ENCODE results near the gene DALRD3. TPM values are rescaled to one million over a fixed set of nuclear protein-coding genes. Genes with fewer than 3 reads are reported as not detected.

Gene DALRD3
- total and polyA plus RNA-seq, 4 donors: 7.9 to 10.6 (median 9.3) TPM

Small RNA genes within 50 kb of the gene (small RNA-seq; reads per million reads assigned to genes)
- gene MIR191 (3,130 reads per million, percentile 100 among the genes with 10 or more reads in this experiment), gene MIR425 (87.0 reads per million, percentile 97 among the genes with 10 or more reads in this experiment)

Other genes starting within 250 kb of the DALRD3 start
- gene PRKAR2A, start 170.7 kb downstream of the DALRD3 start, total RNA-seq: 10 to 100 TPM; 14.9 to 28.5 TPM
- 10 to 100 TPM; 12.1 to 12.8 TPM for gene PRKAR2A, start 170.7 kb downstream of the DALRD3 start, polyA plus RNA-seq
- 100 to 1,000 TPM in 1 of 2 donors, 10 to 100 TPM in 1; 36.9 to 223 TPM for gene SLC25A20, start 119.7 kb downstream of the DALRD3 start, total RNA-seq
- 100 to 1,000 TPM in 1 of 2 donors, 10 to 100 TPM in 1; 55.9 to 117 TPM for gene SLC25A20, start 119.7 kb downstream of the DALRD3 start, polyA plus RNA-seq
- 10 to 100 TPM; 36.2 to 63.5 TPM for gene ARIH2, start 99.7 kb downstream of the DALRD3 start, total RNA-seq
- gene ARIH2, start 99.7 kb downstream of the DALRD3 start, polyA plus RNA-seq: 10 to 100 TPM; 24.8 to 25.9 TPM
- 10 to 100 TPM in 1 of 2 donors, 1 to 10 TPM in 1; 10.0 to 12.8 TPM for gene P4HTM, start 28.3 kb downstream of the DALRD3 start, total RNA-seq
- gene P4HTM, start 28.3 kb downstream of the DALRD3 start, polyA plus RNA-seq: 10 to 100 TPM; 11.0 to 16.2 TPM
- gene WDR6, start 11.2 kb downstream of the DALRD3 start, total RNA-seq: 10 to 100 TPM; 43.9 to 50.9 TPM
- 10 to 100 TPM; 29.4 to 50.1 TPM for gene WDR6, start 11.2 kb downstream of the DALRD3 start, polyA plus RNA-seq
- 10 to 100 TPM; 28.6 to 75.6 TPM for gene NDUFAF3, start 3.5 kb upstream of the DALRD3 start, total RNA-seq
- 100 to 1,000 TPM in 1 of 2 donors, 10 to 100 TPM in 1; 68.4 to 107 TPM for gene NDUFAF3, start 3.5 kb upstream of the DALRD3 start, polyA plus RNA-seq
- gene IMPDH2, start 10.8 kb upstream of the DALRD3 start, total RNA-seq: 100 to 1,000 TPM in 1 of 2 donors, 10 to 100 TPM in 1; 33.6 to 182 TPM
- gene IMPDH2, start 10.8 kb upstream of the DALRD3 start, polyA plus RNA-seq: 10 to 100 TPM; 20.9 to 45.8 TPM
- gene QRICH1, start 75.5 kb upstream of the DALRD3 start, total RNA-seq: 10 to 100 TPM; 32.5 to 35.1 TPM
- gene QRICH1, start 75.5 kb upstream of the DALRD3 start, polyA plus RNA-seq: 10 to 100 TPM; 17.3 to 19.0 TPM
- gene QARS1, start 86.2 kb upstream of the DALRD3 start, total RNA-seq: 100 to 1,000 TPM; 192 to 226 TPM
- 10 to 100 TPM; 58.0 to 97.5 TPM for gene QARS1, start 86.2 kb upstream of the DALRD3 start, polyA plus RNA-seq
- 10 to 100 TPM; 36.4 to 39.6 TPM for gene USP19, start 102.2 kb upstream of the DALRD3 start, total RNA-seq
- 10 to 100 TPM in 1 of 2 donors, 1 to 10 TPM in 1; 8.1 to 18.3 TPM for gene USP19, start 102.2 kb upstream of the DALRD3 start, polyA plus RNA-seq
- 100 to 1,000 TPM; 134 TPM for gene LAMB2, start 114.5 kb upstream of the DALRD3 start, total RNA-seq
- gene LAMB2, start 114.5 kb upstream of the DALRD3 start, polyA plus RNA-seq: 100 to 1,000 TPM in 1 of 2 donors, 10 to 100 TPM in 1; 87.6 to 172 TPM
- 10 to 100 TPM in 1 of 2 donors, 1 to 10 TPM in 1; 6.1 to 10.4 TPM for gene CCDC71, start 147.8 kb upstream of the DALRD3 start, total RNA-seq
- 10 to 100 TPM in 1 of 2 donors, 1 to 10 TPM in 1; 1.1 to 10.7 TPM for gene CCDC71, start 147.8 kb upstream of the DALRD3 start, polyA plus RNA-seq
- 10 to 100 TPM in 1 of 2 donors, 1 to 10 TPM in 1; 9.2 to 17.1 TPM for gene KLHDC8B, start 153.0 kb upstream of the DALRD3 start, total RNA-seq
- gene KLHDC8B, start 153.0 kb upstream of the DALRD3 start, polyA plus RNA-seq: 1 to 10 TPM; 8.1 to 9.6 TPM

All from liver (tissue), 5 donors.